HG02981 (cell line): ENCODE results near the gene RAPGEF5.

Source experiments
- ATAC-seq: cut with Tn5 transposase; IDR thresholded peaks from one replicate; pipeline ENCODE4 v1.9.1; 2021; ENCODE audit warnings: mild to moderate bottlenecking, moderate library complexity; ENCODE audit not compliant: unreplicated experiment

RAPGEF5 gene

GRCh38 chr7:22230238-22230637 lies 126.7 kb downstream of the RAPGEF5 start:
- ATAC-seq, result no peak

GRCh38 chr7:22229148-22229547 lies 127.8 kb downstream of the RAPGEF5 start:
- ATAC-seq, result no peak

GRCh38 chr7:22223807-22224206 lies 133.1 kb downstream of the RAPGEF5 start:
- ATAC-seq, result no peak

GRCh38 chr7:22220941-22221340 lies 136.0 kb downstream of the RAPGEF5 start:
- no peak for ATAC-seq

- no peak for ATAC-seq
Measured at GRCh38 chr7:22219739-22220493, 137.0 kb downstream of the RAPGEF5 start.

GRCh38 chr7:22219036-22219435 lies 137.9 kb downstream of the RAPGEF5 start:
- no peak for ATAC-seq

- no peak for ATAC-seq
Measured at GRCh38 chr7:22216832-22217475, 140.0 kb downstream of the RAPGEF5 start.

GRCh38 chr7:22216309-22216708 lies 140.6 kb downstream of the RAPGEF5 start:
- no peak for ATAC-seq

- ATAC-seq, result no peak
Measured at GRCh38 chr7:22214000-22214399, 143.0 kb downstream of the RAPGEF5 start.

- no peak for ATAC-seq
Measured at GRCh38 chr7:22213081-22213480, 143.9 kb downstream of the RAPGEF5 start.

GRCh38 chr7:22210967-22211366 lies 146.0 kb downstream of the RAPGEF5 start:
- ATAC-seq, result no peak

- ATAC-seq, result no peak
Measured at GRCh38 chr7:22210355-22210754, 146.6 kb downstream of the RAPGEF5 start.

- ATAC-seq, result no peak
Measured at GRCh38 chr7:22208799-22209198, 148.2 kb downstream of the RAPGEF5 start.

- no peak for ATAC-seq
Measured at GRCh38 chr7:22207724-22208225, 149.2 kb downstream of the RAPGEF5 start.

- ATAC-seq, result no peak
Measured at GRCh38 chr7:22205631-22206030, 151.3 kb downstream of the RAPGEF5 start.

GRCh38 chr7:22204312-22204711 lies 152.6 kb downstream of the RAPGEF5 start:
- no peak for ATAC-seq

GRCh38 chr7:22202141-22202540 lies 154.8 kb downstream of the RAPGEF5 start:
- no peak for ATAC-seq

GRCh38 chr7:22201186-22201880 lies 155.6 kb downstream of the RAPGEF5 start:
- no peak for ATAC-seq

- no peak for ATAC-seq
Measured at GRCh38 chr7:22200777-22201176, 156.2 kb downstream of the RAPGEF5 start.

- no peak for ATAC-seq
Measured at GRCh38 chr7:22200238-22200637, 156.7 kb downstream of the RAPGEF5 start.

GRCh38 chr7:22197376-22197775 lies 159.6 kb downstream of the RAPGEF5 start:
- no peak for ATAC-seq

GRCh38 chr7:22196429-22196828 lies 160.5 kb downstream of the RAPGEF5 start:
- no peak for ATAC-seq
